Hepatocyte (in vitro differentiated cells): ENCODE data around the gene MUC5B. TPM values are rescaled to one million over a fixed set of nuclear protein-coding genes. Genes with fewer than 3 reads are reported as not detected.

ENCODE experiments used
- DNase-seq: peaks from one replicate; pipeline ENCODE4 v3.0.0-alpha.2; 2016; ENCODE audit warnings: low spot score
- H2AFZ ChIP-seq: fragments of 200-600 bp; sonication (generic); 2 replicates; pipeline ENCODE4 v1.6.0; 2016; ENCODE audit warnings: antibody characterized with exemption, mild to moderate bottlenecking
- H3K27ac ChIP-seq: fragments of 200-600 bp; sonication (generic); 2 replicates; pipeline ENCODE4 v1.5.1; 2016; ENCODE audit warnings: mild to moderate bottlenecking
- H3K27me3 ChIP-seq: fragments of 200-600 bp; sonication (generic); 2 replicates; pipeline ENCODE4 v1.6.1; 2016
- H3K36me3 ChIP-seq: fragments of 200-600 bp; sonication (generic); replicated peaks from 2 replicates; pipeline ENCODE4 v1.5.1; 2016; ENCODE audit warnings: low read depth; ENCODE audit not compliant: insufficient read depth
- H3K4me1 ChIP-seq: fragments of 200-600 bp; sonication (generic); 2 replicates; pipeline ENCODE4 v1.5.1; 2016; ENCODE audit warnings: mild to moderate bottlenecking, moderate library complexity; ENCODE audit not compliant: insufficient read depth
- H3K4me2 ChIP-seq: fragments of 200-600 bp; sonication (generic); 2 replicates; pipeline ENCODE4 v1.6.0; 2016
- H3K4me3 ChIP-seq: fragments of 200-600 bp; sonication (generic); 2 replicates; pipeline ENCODE4 v1.5.1; 2016; ENCODE audit warnings: mild to moderate bottlenecking
- H3K79me2 ChIP-seq: fragments of 200-600 bp; sonication (generic); 2 replicates; pipeline ENCODE4 v1.6.0; 2017; ENCODE audit warnings: mild to moderate bottlenecking
- H3K9me2 ChIP-seq: fragments of 200-600 bp; sonication (generic); replicated peaks from 2 replicates; pipeline ENCODE4 v1.6.0; 2017; ENCODE audit warnings: mild to moderate bottlenecking; ENCODE audit not compliant: insufficient read depth
- H3K9me3 ChIP-seq: fragments of 200-600 bp; sonication (generic); 2 replicates; pipeline ENCODE4 v1.5.1; 2016; ENCODE audit warnings: low read depth, mild to moderate bottlenecking
- H4K20me1 ChIP-seq: fragments of 200-600 bp; sonication (generic); 2 replicates; pipeline ENCODE4 v1.6.0; 2016; ENCODE audit warnings: mild to moderate bottlenecking; ENCODE audit not compliant: insufficient read depth, poor library complexity, severe bottlenecking
- CTCF ChIP-seq: fragments of 200-600 bp; sonication (generic); IDR thresholded peaks from 2 replicates; pipeline ENCODE4 v1.5.1; 2016; ENCODE audit warnings: antibody characterized with exemption, mild to moderate bottlenecking; ENCODE audit not compliant: poor library complexity
- EZH2 ChIP-seq: fragments of 200-600 bp; sonication (generic); IDR thresholded peaks from 2 replicates; pipeline ENCODE4 v1.6.1; 2016; ENCODE audit warnings: antibody characterized with exemption, mild to moderate bottlenecking, borderline replicate concordance
- EZH2phosphoT487 ChIP-seq: fragments of 200-600 bp; sonication (generic); IDR thresholded peaks from one replicate; pipeline ENCODE4 v1.6.1; 2018; ENCODE audit warnings: antibody characterized with exemption, mild to moderate bottlenecking, low read depth, moderate library complexity; ENCODE audit not compliant: unreplicated experiment, severe bottlenecking
- WGBS: methylation state at CpG from one replicate; pipeline ENCODE4 v1.1.6; 2016; ENCODE audit warnings: low lambda C conversion rate; ENCODE audit errors: missing lambda C conversion rate; 5-methylcytosine and 5-hydroxymethylcytosine counted together
- polyA plus RNA-seq: library from polyadenylated mRNA; unstranded; fragments of >200 nt; fragmentation: Nextera tagmentation; extraction: Ambion mirVana; gene quantifications from 2 replicates; pipeline ENCODE4 v1.2.1, GENCODE V29; 2016
- total RNA-seq: library from RNA; depleted of rRNA; stranded (reverse); fragments of >200 nt; gene quantifications from 2 replicates; pipeline ENCODE4 v1.2.3, GENCODE V29; 2014

The MUC5B gene
- total and polyA plus RNA-seq, 2 experiments from 2014 or later, result 0.07 to 0.15 TPM

- H3K36me3 ChIP-seq, result no peaks in the 10 kb centered on the region
- no peak for TF ChIP-seq EZH2phosphoT487
- no peak for TF ChIP-seq CTCF
- TF ChIP-seq EZH2, result no peak
These were observed 5.7 kb upstream of the MUC5B start for GRCh38 chr11:1217151-1217550.

GRCh38 chr11:1218256-1218787 is 4.5 kb upstream of the MUC5B start:
- TF ChIP-seq EZH2 (no peak), EZH2phosphoT487 (no peak), CTCF (no peak)
- H3K27me3 ChIP-seq, result no peaks in the 10 kb centered on the region
- H3K36me3 ChIP-seq, result no peaks in the 10 kb centered on the region
- H3K4me2 ChIP-seq, result no peak overlapping the region
- H3K9me3 ChIP-seq, result no peaks in the 10 kb centered on the region
- H3K9me2 ChIP-seq, result no peaks in the 10 kb centered on the region
- no peak for DNase-seq
- no peak overlapping the region for H3K4me3 ChIP-seq
- no peaks in the 10 kb centered on the region for H3K79me2 ChIP-seq
- H2AFZ ChIP-seq, result no peak overlapping the region
- WGBS, result 79% methylated on average over 15 of the region's 15 CpGs
- no peaks in the 10 kb centered on the region for H3K4me1 ChIP-seq
- no peaks in the 10 kb centered on the region for H4K20me1 ChIP-seq
- no peak overlapping the region for H3K27ac ChIP-seq

More at GRCh38 chr11:1217151-1217550, 5.7 kb upstream of the MUC5B start:
- Histone ChIP-seq H3K9me2 (no peaks in the 10 kb centered on the region), H2AFZ (no peak overlapping the region), H3K9me3 (no peaks in the 10 kb centered on the region), H3K27ac (no peak overlapping the region), H3K79me2 (no peaks in the 10 kb centered on the region), H3K4me2 (no peak overlapping the region), H4K20me1 (no peaks in the 10 kb centered on the region), H3K4me1 (no peaks in the 10 kb centered on the region), H3K27me3 (no peaks in the 10 kb centered on the region), H3K4me3 (no peak overlapping the region)
- WGBS, result 95% methylated on average over 15 of the region's 17 CpGs
- DNase-seq, result no peak

GRCh38 chr11:1218788-1219445 is 3.9 kb upstream of the MUC5B start:
- TF ChIP-seq EZH2phosphoT487 (no peak), EZH2 (no peak), CTCF (no peak)
- H4K20me1 ChIP-seq, result no peaks in the 10 kb centered on the region
- H3K79me2 ChIP-seq, result no peaks in the 10 kb centered on the region
- no peaks in the 10 kb centered on the region for H3K9me2 ChIP-seq
- H3K36me3 ChIP-seq, result no peaks in the 10 kb centered on the region
- DNase-seq, result no peak
- H3K9me3 ChIP-seq, result no peaks in the 10 kb centered on the region
- no peak overlapping the region for H2AFZ ChIP-seq
- no peak overlapping the region for H3K4me2 ChIP-seq
- 92% methylated on average over 16 of the region's 16 CpGs for WGBS
- no peaks in the 10 kb centered on the region for H3K4me1 ChIP-seq
- no peak overlapping the region for H3K4me3 ChIP-seq
- H3K27ac ChIP-seq, result no peak overlapping the region
- no peaks in the 10 kb centered on the region for H3K27me3 ChIP-seq
